Liver (tissue), 9 donors: ENCODE data around the gene BMP7. TPM values are rescaled to one million over a fixed set of nuclear protein-coding genes. Genes with fewer than 3 reads are reported as not detected.

ENCODE experiments used
- DNase-seq: peaks from one replicate; pipeline ENCODE4 v3.0.0-alpha.2; 2017; ENCODE audit warnings: low spot score
- H3K27ac ChIP-seq, 2 donors: one replicate each; pipeline ENCODE4 v1.7.0; 2013; ENCODE audit warnings: inconsistent platforms in 2 of 2, low read length in 2 of 2, control low read depth in 1 of 2, low read depth in 1 of 2, mild to moderate bottlenecking in 1 of 2
- H3K27me3 ChIP-seq, 4 donors: one replicate each; pipeline versions ENCODE4 v1.6.1 to v1.7.0; 2013; ENCODE audit warnings: low read length in 3 of 4, inconsistent platforms in 1 of 4, mild to moderate bottlenecking in 1 of 4, moderate library complexity in 1 of 4; ENCODE audit not compliant: control insufficient read depth in 4 of 4, insufficient read depth in 4 of 4
- H3K36me3 ChIP-seq, 4 donors: one replicate each; pipeline versions ENCODE4 v1.6.1 to v1.7.0; 2013; ENCODE audit warnings: low read length in 3 of 4, mild to moderate bottlenecking in 3 of 4, low read depth in 1 of 4, moderate library complexity in 1 of 4; ENCODE audit not compliant: control insufficient read depth in 4 of 4, insufficient read depth in 3 of 4
- H3K4me1 ChIP-seq, 4 donors: one replicate each; pipeline versions ENCODE4 v1.6.1 to v1.7.0; 2013; ENCODE audit warnings: low read length in 3 of 4, mild to moderate bottlenecking in 3 of 4, moderate library complexity in 1 of 4; ENCODE audit not compliant: control insufficient read depth in 4 of 4, insufficient read depth in 4 of 4
- H3K4me3 ChIP-seq, 3 donors: one replicate each; pipeline versions ENCODE4 v1.6.1 to v1.7.0; 2013; ENCODE audit warnings: low read length in 3 of 3, control low read depth in 1 of 3, low read depth in 1 of 3, mild to moderate bottlenecking in 1 of 3
- H3K9ac ChIP-seq, 2 donors: one replicate each; pipeline ENCODE4 v1.7.0; 2013; ENCODE audit warnings: low read length in 2 of 2, mild to moderate bottlenecking in 2 of 2, moderate library complexity in 2 of 2, control low read depth in 1 of 2, low read depth in 1 of 2
- H3K9me3 ChIP-seq, 4 donors: one replicate each; pipeline versions ENCODE4 v1.6.1 to v1.7.0; 2013; ENCODE audit warnings: low read length in 3 of 4; ENCODE audit not compliant: control insufficient read depth in 4 of 4
- ATF3 ChIP-seq: IDR thresholded peaks from 2 replicates; pipeline ENCODE4 v1.6.1; 2016; ENCODE audit warnings: antibody characterized with exemption
- CTCF ChIP-seq: fragments of 150-350 bp; IDR thresholded peaks from 2 replicates; pipeline ENCODE4 v1.5.1; 2017; ENCODE audit warnings: improper control_type of control experiment, low read depth, low read length; ENCODE audit not compliant: missing input control
- EGR1 ChIP-seq, 2 donors: IDR thresholded peaks; 2 replicates each; pipeline ENCODE4 v1.6.1; 2016 to 2018; ENCODE audit warnings: antibody characterized with exemption in 2 of 2, low read depth in 2 of 2
- FOXA1 ChIP-seq: IDR thresholded peaks from 2 replicates; pipeline ENCODE4 v1.6.1; 2016; ENCODE audit warnings: antibody characterized with exemption
- FOXA2 ChIP-seq: IDR thresholded peaks from 2 replicates; pipeline ENCODE4 v1.6.1; 2016; ENCODE audit warnings: antibody characterized with exemption
- GABPA ChIP-seq, 2 donors: IDR thresholded peaks in 1 of 2; conservative IDR thresholded peaks in 1 of 2; 2 replicates each; pipeline ENCODE4 v1.6.1; 2016; ENCODE audit warnings: antibody characterized with exemption in 2 of 2, mild to moderate bottlenecking in 1 of 2, moderate library complexity in 1 of 2
- HNF4A ChIP-seq, 2 donors: conservative IDR thresholded peaks; 2 replicates each; pipeline ENCODE4 v1.6.1; 2016; ENCODE audit warnings: antibody characterized with exemption in 2 of 2, mild to moderate bottlenecking in 2 of 2
- HNF4G ChIP-seq: IDR thresholded peaks from 2 replicates; pipeline ENCODE4 v1.6.1; 2016; ENCODE audit warnings: antibody characterized with exemption
- JUND ChIP-seq, 2 donors: IDR thresholded peaks; 2 replicates each; pipeline ENCODE4 v1.6.1; 2016; ENCODE audit warnings: antibody characterized with exemption in 2 of 2
- NR2F2 ChIP-seq: IDR thresholded peaks from 2 replicates; pipeline ENCODE4 v1.6.1; 2016; ENCODE audit warnings: antibody characterized with exemption
- RAD21 ChIP-seq, 2 donors: IDR thresholded peaks; 2 replicates each; pipeline ENCODE4 v1.6.1; 2016; ENCODE audit warnings: antibody characterized with exemption in 2 of 2, mild to moderate bottlenecking in 2 of 2
- REST ChIP-seq: IDR thresholded peaks from 2 replicates; pipeline ENCODE4 v1.6.1; 2016; ENCODE audit warnings: antibody characterized with exemption, mild to moderate bottlenecking
- RXRA ChIP-seq, 2 donors: IDR thresholded peaks; 2 replicates each; pipeline ENCODE4 v1.6.1; 2017 to 2018; ENCODE audit warnings: antibody characterized with exemption in 2 of 2, mild to moderate bottlenecking in 1 of 2
- SP1 ChIP-seq: IDR thresholded peaks from 2 replicates; pipeline ENCODE4 v1.6.1; 2018; ENCODE audit warnings: antibody characterized with exemption, mild to moderate bottlenecking
- TAF1 ChIP-seq: conservative IDR thresholded peaks from 2 replicates; pipeline ENCODE4 v1.6.1; 2016; ENCODE audit warnings: antibody characterized with exemption, mild to moderate bottlenecking
- YY1 ChIP-seq: IDR thresholded peaks from 2 replicates; pipeline ENCODE4 v1.6.1; 2016; ENCODE audit warnings: antibody characterized with exemption, mild to moderate bottlenecking
- ZBTB33 ChIP-seq: IDR thresholded peaks from 2 replicates; pipeline ENCODE4 v1.6.1; 2016; ENCODE audit warnings: antibody characterized with exemption
- WGBS: extraction: QIAGEN DNeasy Blood & Tissue Kit; methylation state at CpG from one replicate; pipeline ENCODE4 v1.1.7; 2013; 5-methylcytosine and 5-hydroxymethylcytosine counted together
- polyA plus RNA-seq, 2 donors: library from polyadenylated mRNA; stranded (reverse) in 1 of 2; unstranded in 1 of 2; fragments of 200-250 nt in 1 of 2; fragments of >200 nt in 1 of 2; fragmentation: Nextera tagmentation in 1 of 2; extraction: Ambion mirVana in 1 of 2; gene quantifications; one replicate each; pipeline versions ENCODE4 v1.2.1 to v1.2.3, GENCODE V29; 2013 to 2015
- total RNA-seq, 2 donors: library from RNA; depleted of rRNA; stranded (reverse); fragments of >200 nt; gene quantifications; one replicate each; pipeline ENCODE4 v1.2.3, GENCODE V29; 2014
- TF ChIP-seq, protein P1 (sequence below): IDR thresholded peaks from 2 replicates; pipeline ENCODE4 v1.6.1; 2016; ENCODE audit warnings: antibody characterized with exemption
- donor health status: healthy.
- donor health status: healthy.
- donor health status: healthy.
- donor health status: healthy.
- donor health status: healthy.

BMP7 gene
- total and polyA plus RNA-seq, 4 donors, result not detected

DNA sequence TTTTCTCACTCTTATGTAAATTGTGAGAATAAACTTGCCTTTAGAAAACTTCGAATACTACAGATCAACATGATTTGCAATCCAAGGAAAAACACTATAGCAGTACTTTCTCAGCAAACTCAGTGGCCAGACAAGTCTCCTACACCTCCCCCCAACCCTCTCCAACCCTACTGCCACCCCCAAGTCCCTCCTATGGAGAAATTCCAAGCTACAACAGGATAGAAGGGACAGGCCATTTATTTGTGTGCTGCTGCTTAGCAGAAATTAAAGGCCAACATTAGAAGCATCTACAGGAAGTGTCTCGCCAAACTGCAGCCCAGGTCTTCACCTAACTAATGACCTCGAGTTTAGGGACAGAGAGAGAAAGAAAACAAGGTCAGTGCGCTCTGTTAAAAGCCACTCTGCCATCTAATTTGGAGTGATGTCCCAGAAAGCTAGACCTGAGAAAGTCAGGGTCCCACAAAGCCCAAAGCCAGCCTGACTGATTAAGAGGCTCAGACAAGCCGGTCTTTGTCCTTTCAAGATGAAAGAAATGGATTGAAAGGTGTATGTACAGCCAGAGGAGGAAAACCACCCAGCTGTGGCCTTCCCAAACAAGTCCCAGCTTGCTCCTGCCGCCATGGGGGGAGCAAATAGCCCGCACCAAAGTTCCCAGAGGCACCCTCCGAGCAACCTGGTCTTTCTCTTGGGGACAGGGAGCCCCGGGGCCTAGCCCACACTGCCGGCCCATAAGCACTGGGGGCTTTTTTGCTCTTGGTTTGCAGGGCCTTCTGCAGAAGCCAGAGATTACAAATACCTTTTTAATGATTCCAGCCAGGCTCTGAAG lies 3.4 kb downstream of the BMP7 start:
- H3K27ac ChIP-seq, result no peak overlapping the region
- no peaks in the 10 kb centered on the region for H3K36me3 ChIP-seq
- H3K9ac ChIP-seq, result no peak overlapping the region
- no peak for TF ChIP-seq ATF3
- TF ChIP-seq RAD21 (IDR thresholded peaks at IDR 0.05), result no peak
- no peak for TF ChIP-seq SP1
- no peak for TF ChIP-seq HNF4G
- no peak for TF ChIP-seq YY1
- no peak for TF ChIP-seq GABPA (IDR thresholded peaks at IDR 0.05 in 1 of 2, conservative IDR thresholded peaks at IDR 0.05 in 1 of 2)
- no peak for TF ChIP-seq JUND (IDR thresholded peaks at IDR 0.05)
- TF ChIP-seq FOXA1, result no peak
- no peak for TF ChIP-seq NR2F2
- TF ChIP-seq FOXA2, result no peak
- TF ChIP-seq, protein P1, sequence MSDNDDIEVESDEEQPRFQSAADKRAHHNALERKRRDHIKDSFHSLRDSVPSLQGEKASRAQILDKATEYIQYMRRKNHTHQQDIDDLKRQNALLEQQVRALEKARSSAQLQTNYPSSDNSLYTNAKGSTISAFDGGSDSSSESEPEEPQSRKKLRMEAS, result no peak
- TF ChIP-seq CTCF, result no peak
- TF ChIP-seq TAF1, result no peak
- TF ChIP-seq EGR1 (IDR thresholded peaks at IDR 0.05; ENCODE audit: low read depth in 2 of 2), result no peak
- no peak for TF ChIP-seq REST
- no peak for TF ChIP-seq RXRA (IDR thresholded peaks at IDR 0.05)
- TF ChIP-seq HNF4A (conservative IDR thresholded peaks at IDR 0.05), result no peak
- no peak for TF ChIP-seq ZBTB33
- DNase-seq, result no peak
- H3K27me3 ChIP-seq, result peaks cover 2 to 31% (median 5%) of the 10 kb centered on the region in 4 donors
- no peaks in the 10 kb centered on the region for H3K9me3 ChIP-seq
- no peak overlapping the region for H3K4me3 ChIP-seq
- peaks cover 0 to 16% (median 4%) of the 10 kb centered on the region in 4 donors for H3K4me1 ChIP-seq
- WGBS, result 68% methylated on average over 10 of the region's 10 CpGs
